ENCODE results near the gene SUMO4. TPM values are rescaled to one million over a fixed set of nuclear protein-coding genes. Genes with fewer than 3 reads are reported as not detected.

Gene SUMO4
- total and polyA plus RNA-seq, 8 donors: 1.2 to 7.7 (median 4.0) TPM; not detected in 4

- peak overlapping the region in 1 of 5 donors; percentile 5 for H3K27ac ChIP-seq
- TF ChIP-seq POLR2A (IDR thresholded peaks at IDR 0.05): no peak
- no peak for TF ChIP-seq CTCF (IDR thresholded peaks at IDR 0.05)
- no peak for TF ChIP-seq POLR2AphosphoS5 (IDR thresholded peaks at IDR 0.05)
- no peak for TF ChIP-seq EP300 (IDR thresholded peaks at IDR 0.05)
- H3K4me1 ChIP-seq: peaks cover 0 to 9% (median 7%) of the 10 kb centered on the region in 4 donors
- WGBS, 5 donors: 43 to 57% (median 48%) methylated on average over 7 of the region's 7 CpGs
- no peaks in the 10 kb centered on the region for H3K27me3 ChIP-seq
- peak overlapping the region in 1 of 4 donors; percentile 2 for H3K4me3 ChIP-seq
- DNase-seq: no peak
- H3K36me3 ChIP-seq: no peaks in the 10 kb centered on the region
- H3K9me3 ChIP-seq: no peaks in the 10 kb centered on the region
- intact Hi-C loops (cut with DNase I; ENCODE audit: low total_unique reads): no loop called here
These were observed 23.9 kb downstream of the SUMO4 start for GRCh38 chr6:149423964-149424440.

- TF ChIP-seq EP300 (IDR thresholded peaks at IDR 0.05) (no peak), POLR2AphosphoS5 (IDR thresholded peaks at IDR 0.05) (no peak), CTCF (IDR thresholded peaks at IDR 0.05) (no peak), POLR2A (IDR thresholded peaks at IDR 0.05) (no peak)
- no peak overlapping the region for H3K4me3 ChIP-seq
- H3K36me3 ChIP-seq: no peaks in the 10 kb centered on the region
- no peak overlapping the region for H3K27ac ChIP-seq
- no peaks in the 10 kb centered on the region for H3K9me3 ChIP-seq
- WGBS, 5 donors: 79 to 97% (median 85%) methylated on average over 7 to 8 of the region's 8 CpGs
- DNase-seq: no peak
- no peaks in the 10 kb centered on the region for H3K27me3 ChIP-seq
- intact Hi-C loops (cut with DNase I; ENCODE audit: low total_unique reads): loop anchor here (5.0 kb wide), 1 partner anchor 343 kb away; no protein-coding TSS in a partner anchor
- peaks cover 0 to 9% (median 7%) of the 10 kb centered on the region in 4 donors for H3K4me1 ChIP-seq
These were observed 25.2 kb downstream of the SUMO4 start for GRCh38 chr6:149425224-149425623.

DNA sequence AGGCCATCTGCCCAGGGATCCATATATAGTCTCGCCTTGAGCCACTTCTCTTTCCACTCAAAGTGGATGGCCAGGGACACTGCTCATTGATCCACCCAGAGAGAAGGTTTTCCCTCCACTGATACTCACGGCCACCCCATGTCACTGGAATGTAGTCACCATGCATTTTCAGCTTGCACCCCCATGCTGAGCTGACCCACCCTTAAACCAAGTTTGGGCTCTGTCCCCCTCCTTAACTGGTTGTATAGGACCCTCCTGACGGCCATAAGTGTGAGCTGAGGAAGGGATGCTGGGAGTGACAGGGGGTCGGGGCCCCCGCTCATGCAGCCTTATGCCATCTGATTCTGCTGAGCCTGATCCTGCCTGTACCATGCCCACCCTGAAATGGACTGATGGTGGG is 25.7 kb downstream of the SUMO4 start:
- Histone ChIP-seq H3K9me3 (no peaks in the 10 kb centered on the region), H3K4me1 (peaks cover 0 to 9% (median 7%) of the 10 kb centered on the region in 4 donors), H3K36me3 (no peaks in the 10 kb centered on the region), H3K27ac (no peak overlapping the region), H3K4me3 (no peak overlapping the region), H3K27me3 (no peaks in the 10 kb centered on the region)
- intact Hi-C loops (cut with DNase I; ENCODE audit: low total_unique reads): loop anchor here (5.0 kb wide), 1 partner anchor 343 kb away; no protein-coding TSS in a partner anchor
- 93 to 99% (median 96%) methylated on average over 5 of the region's 5 CpGs for WGBS, 5 donors
- no peak for TF ChIP-seq POLR2AphosphoS5 (IDR thresholded peaks at IDR 0.05)
- no peak for TF ChIP-seq EP300 (IDR thresholded peaks at IDR 0.05)
- TF ChIP-seq POLR2A (IDR thresholded peaks at IDR 0.05): no peak
- TF ChIP-seq CTCF (IDR thresholded peaks at IDR 0.05): no peak
- no peak for DNase-seq

GRCh38 chr6:149428606-149429005 is 28.5 kb downstream of the SUMO4 start:
- Histone ChIP-seq H3K9me3 (no peaks in the 10 kb centered on the region), H3K27ac (no peak overlapping the region), H3K4me1 (peaks cover 0 to 16% (median 11%) of the 10 kb centered on the region in 4 donors), H3K4me3 (no peak overlapping the region), H3K27me3 (no peaks in the 10 kb centered on the region), H3K36me3 (no peaks in the 10 kb centered on the region)
- intact Hi-C loops (cut with DNase I; ENCODE audit: low total_unique reads): loop anchor here (5.0 kb wide), 1 partner anchor 346 kb away; no protein-coding TSS in a partner anchor
- WGBS, 5 donors: 91 to 96% (median 93%) methylated on average over 3 to 4 of the region's 4 CpGs
- no peak for DNase-seq
- TF ChIP-seq POLR2A (IDR thresholded peaks at IDR 0.05) (no peak), EP300 (IDR thresholded peaks at IDR 0.05) (no peak), POLR2AphosphoS5 (IDR thresholded peaks at IDR 0.05) (no peak), CTCF (IDR thresholded peaks at IDR 0.05) (no peak)

Measured in stomach (tissue), 9 donors.